HCT116 (cell line): Measurements from ENCODE around the gene MGAT4A. TPM values are rescaled to one million over a fixed set of nuclear protein-coding genes. Genes with fewer than 3 reads are reported as not detected.

Experiments
- ATAC-seq: fragments of 200-7000 bp; cut with Tn5 transposase; 2 replicates; pipeline ENCODE4 v1.9.1; 2020; ENCODE audit warnings: mild to moderate bottlenecking, moderate library complexity
- BruUV-seq: library from RNA; stranded (reverse); fragments of 400-500 nt; replicated peaks from 2 replicates; lab custom pipeline; 2021; lab: Mats Ljungman, UMichigan
- CTCF ChIA-PET: fragments of 300-600 bp; sonication (Branson Sonifier 250); formaldehyde crosslinking; loops from one replicate; lab custom pipeline; 2021; ENCODE audit warnings: antibody characterized with exemption; lab: Charles Lee
- POLR2A ChIA-PET: fragments of 300-600, 350-600 bp; sonication (Branson Sonifier 250); formaldehyde crosslinking; loops from one replicate; lab custom pipeline; 2021; ENCODE audit warnings: antibody characterized with exemption; lab: Charles Lee
- RAD21 ChIA-PET, 2 experiments: fragments of 300-600 bp; sonication (Branson Sonifier 250); formaldehyde crosslinking; loops; one replicate each; lab custom pipeline; 2023; ENCODE audit warnings: low total read pairs in 2 of 2; ENCODE audit not compliant: uncharacterized antibody in 2 of 2, unreplicated experiment in 2 of 2, low non-redundant PET in 1 of 2; lab: Charles Lee
- DNase-seq: peaks from one replicate; pipeline ENCODE4 v3.0.0-alpha.2; 2010; ENCODE audit warnings: low read depth, low spot score
- H2AFZ ChIP-seq: fragments of 200-600 bp; shearing (Covaris generic), sonication (generic); 2 replicates; pipeline ENCODE4 v1.6.1; 2017; ENCODE audit warnings: low read depth, mixed run types, mixed read lengths, antibody characterized with exemption, low read length; ENCODE audit not compliant: poor library complexity, severe bottlenecking
- H3K27ac ChIP-seq: 2 replicates; pipeline ENCODE4 v1.5.1; 2012; ENCODE audit warnings: low read depth, low read length
- H3K27me3 ChIP-seq: fragments of 200-600 bp; sonication (generic); 2 replicates; pipeline ENCODE4 v1.6.1; 2016; ENCODE audit warnings: mixed run types, low read length, mixed read lengths; ENCODE audit not compliant: insufficient read depth
- H3K36me3 ChIP-seq, 2 experiments: fragments of 200-500 bp in 1 of 2; fragments of 200-600 bp in 1 of 2; sonication (Bioruptor generic) in 1 of 2; sonication (generic) in 1 of 2; 2 replicates each; pipeline versions ENCODE4 v1.5.1 to v1.6.1; 2014 to 2016; ENCODE audit warnings: low read length in 2 of 2, inconsistent platforms in 1 of 2, mixed read lengths in 1 of 2, mixed run types in 1 of 2; ENCODE audit not compliant: insufficient read depth in 2 of 2, control insufficient read depth in 1 of 2
- H3K4me1 ChIP-seq, 2 experiments: fragments of 200-600 bp in 1 of 2; sonication (generic) in 1 of 2; 2 replicates each; pipeline versions ENCODE4 v1.5.1 to v1.6.1; 2012 to 2017; ENCODE audit warnings: low read length in 2 of 2, inconsistent platforms in 1 of 2, mild to moderate bottlenecking in 1 of 2, mixed read lengths in 1 of 2, mixed run types in 1 of 2, moderate library complexity in 1 of 2; ENCODE audit not compliant: insufficient read depth in 2 of 2, control insufficient read depth in 1 of 2
- H3K4me2 ChIP-seq: fragments of 200-600 bp; sonication (generic); 2 replicates; pipeline ENCODE4 v1.6.1; 2017; ENCODE audit warnings: mixed run types, low read length, mixed read lengths
- H3K4me3 ChIP-seq, 2 experiments: fragments of 200-600 bp in 1 of 2; sonication (generic) in 1 of 2; replicated peaks in 1 of 2; 2 replicates each; pipeline ENCODE4 v1.5.1; 2011 to 2016; ENCODE audit warnings: low read length in 2 of 2, control low read depth in 1 of 2, low read depth in 1 of 2, mild to moderate bottlenecking in 1 of 2, mixed read lengths in 1 of 2, mixed run types in 1 of 2
- H3K79me2 ChIP-seq: fragments of 200-600 bp; sonication (generic); 2 replicates; pipeline ENCODE4 v1.6.1; 2017; ENCODE audit warnings: mild to moderate bottlenecking, mixed run types, low read length, moderate library complexity, mixed read lengths; ENCODE audit not compliant: insufficient read depth
- H3K9ac ChIP-seq: fragments of 200-600 bp; sonication (generic); 2 replicates; pipeline ENCODE4 v1.6.1; 2016; ENCODE audit warnings: low read length, mixed read lengths
- H3K9me2 ChIP-seq: fragments of 200-600 bp; sonication (generic), shearing (Covaris generic); 2 replicates; pipeline ENCODE4 v1.6.1; 2017; ENCODE audit warnings: mixed run types, mild to moderate bottlenecking, moderate library complexity; ENCODE audit not compliant: insufficient read depth
- H3K9me3 ChIP-seq, 2 experiments: fragments of 200-500 bp in 1 of 2; fragments of 200-600 bp in 1 of 2; sonication (Bioruptor generic) in 1 of 2; sonication (generic) in 1 of 2; 2 replicates each; pipeline ENCODE4 v1.6.1; 2014 to 2017; ENCODE audit warnings: low read length in 2 of 2, mixed read lengths in 2 of 2, inconsistent platforms in 1 of 2, low read depth in 1 of 2, mild to moderate bottlenecking in 1 of 2, mixed run types in 1 of 2, moderate library complexity in 1 of 2; ENCODE audit not compliant: control insufficient read depth in 1 of 2, insufficient read depth in 1 of 2
- H4K20me1 ChIP-seq: fragments of 200-600 bp; sonication (generic), shearing (Covaris generic); 2 replicates; pipeline ENCODE4 v1.6.1; 2017; ENCODE audit warnings: mixed run types, mild to moderate bottlenecking, moderate library complexity; ENCODE audit not compliant: insufficient read depth
- CBX3 ChIP-seq: IDR thresholded peaks from 2 replicates; pipeline ENCODE4 v1.6.1; 2012; ENCODE audit warnings: low read depth
- CEBPB ChIP-seq: IDR thresholded peaks from 2 replicates; pipeline ENCODE4 v1.6.1; 2012; ENCODE audit warnings: low read depth
- ELF1 ChIP-seq: IDR thresholded peaks from 2 replicates; pipeline ENCODE4 v1.6.1; 2012; ENCODE audit warnings: low read depth, borderline replicate concordance
- EZH2phosphoT487 ChIP-seq: fragments of 200-600 bp; IDR thresholded peaks from 2 replicates; pipeline ENCODE4 v1.6.1; 2018; ENCODE audit warnings: antibody characterized with exemption, borderline replicate concordance
- FOSL1 ChIP-seq: IDR thresholded peaks from 2 replicates; pipeline ENCODE4 v1.6.1; 2012; ENCODE audit warnings: low read depth
- JUND ChIP-seq: IDR thresholded peaks from 2 replicates; pipeline ENCODE4 v1.6.1; 2012
- POLR2AphosphoS5 ChIP-seq: IDR thresholded peaks from 2 replicates; pipeline ENCODE4 v1.6.1; 2011; ENCODE audit warnings: mild to moderate bottlenecking, low read depth, low read length, moderate library complexity
- RAD21 ChIP-seq: IDR thresholded peaks from 2 replicates; pipeline ENCODE4 v1.6.1; 2012; ENCODE audit warnings: low read depth, mild to moderate bottlenecking
- SIN3A ChIP-seq: IDR thresholded peaks from 2 replicates; pipeline ENCODE4 v1.6.1; 2012; ENCODE audit warnings: low read depth
- SRF ChIP-seq: IDR thresholded peaks from 2 replicates; pipeline ENCODE4 v1.6.1; 2012; ENCODE audit warnings: low read depth
- TCF7L2 ChIP-seq: IDR thresholded peaks from 2 replicates; pipeline ENCODE4 v1.7.0; 2011; ENCODE audit warnings: borderline replicate concordance, inconsistent platforms; ENCODE audit not compliant: insufficient read depth, insufficient read length; ENCODE audit errors: extremely low read depth
- YY1 ChIP-seq: IDR thresholded peaks from 2 replicates; pipeline ENCODE4 v1.6.1; 2011; ENCODE audit warnings: low read length, low read depth, moderate library complexity, mild to moderate bottlenecking; ENCODE audit not compliant: insufficient replicate concordance; ENCODE audit errors: extremely low read depth
- ZFX ChIP-seq: fragments of 450-650 bp; IDR thresholded peaks from 2 replicates; pipeline ENCODE4 v1.6.1; 2017
- intact Hi-C: fragments of 100-400 bp; cut with micrococcal nuclease; formaldehyde crosslinking; loops from 2 replicates; pipeline ENCODE4 v1.10.0; 2022
- total RNA-seq: library from RNA; stranded (reverse); gene quantifications from one replicate; pipeline ENCODE4 v1.2.1, GENCODE V29; 2021; ENCODE audit not compliant: unreplicated experiment
- TF ChIP-seq, protein P1 (sequence below): IDR thresholded peaks from 2 replicates; pipeline ENCODE4 v1.6.1; 2012; ENCODE audit warnings: low read depth
- TF ChIP-seq, protein P2 (sequence below): IDR thresholded peaks from 2 replicates; pipeline ENCODE4 v1.6.1; 2011; ENCODE audit warnings: mild to moderate bottlenecking, low read length, moderate library complexity; ENCODE audit not compliant: insufficient replicate concordance; ENCODE audit errors: extremely low read depth
- TF ChIP-seq, protein P3 (sequence below): IDR thresholded peaks from 2 replicates; pipeline ENCODE4 v1.6.1; 2012
- TF ChIP-seq, protein P4 (sequence below): IDR thresholded peaks from 2 replicates; pipeline ENCODE4 v1.6.1; 2012

The MGAT4A gene
- total RNA-seq, 1 experiment from 2014 or later = 10.2 TPM

GRCh38 chr2:98772536-98772935 lies 41.6 kb upstream of the MGAT4A start (continued):
- TF ChIP-seq SIN3A = no peak
- TF ChIP-seq, protein P1, sequence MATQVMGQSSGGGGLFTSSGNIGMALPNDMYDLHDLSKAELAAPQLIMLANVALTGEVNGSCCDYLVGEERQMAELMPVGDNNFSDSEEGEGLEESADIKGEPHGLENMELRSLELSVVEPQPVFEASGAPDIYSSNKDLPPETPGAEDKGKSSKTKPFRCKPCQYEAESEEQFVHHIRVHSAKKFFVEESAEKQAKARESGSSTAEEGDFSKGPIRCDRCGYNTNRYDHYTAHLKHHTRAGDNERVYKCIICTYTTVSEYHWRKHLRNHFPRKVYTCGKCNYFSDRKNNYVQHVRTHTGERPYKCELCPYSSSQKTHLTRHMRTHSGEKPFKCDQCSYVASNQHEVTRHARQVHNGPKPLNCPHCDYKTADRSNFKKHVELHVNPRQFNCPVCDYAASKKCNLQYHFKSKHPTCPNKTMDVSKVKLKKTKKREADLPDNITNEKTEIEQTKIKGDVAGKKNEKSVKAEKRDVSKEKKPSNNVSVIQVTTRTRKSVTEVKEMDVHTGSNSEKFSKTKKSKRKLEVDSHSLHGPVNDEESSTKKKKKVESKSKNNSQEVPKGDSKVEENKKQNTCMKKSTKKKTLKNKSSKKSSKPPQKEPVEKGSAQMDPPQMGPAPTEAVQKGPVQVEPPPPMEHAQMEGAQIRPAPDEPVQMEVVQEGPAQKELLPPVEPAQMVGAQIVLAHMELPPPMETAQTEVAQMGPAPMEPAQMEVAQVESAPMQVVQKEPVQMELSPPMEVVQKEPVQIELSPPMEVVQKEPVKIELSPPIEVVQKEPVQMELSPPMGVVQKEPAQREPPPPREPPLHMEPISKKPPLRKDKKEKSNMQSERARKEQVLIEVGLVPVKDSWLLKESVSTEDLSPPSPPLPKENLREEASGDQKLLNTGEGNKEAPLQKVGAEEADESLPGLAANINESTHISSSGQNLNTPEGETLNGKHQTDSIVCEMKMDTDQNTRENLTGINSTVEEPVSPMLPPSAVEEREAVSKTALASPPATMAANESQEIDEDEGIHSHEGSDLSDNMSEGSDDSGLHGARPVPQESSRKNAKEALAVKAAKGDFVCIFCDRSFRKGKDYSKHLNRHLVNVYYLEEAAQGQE = no peak
- no peak for TF ChIP-seq EZH2phosphoT487
- no peak for TF ChIP-seq RAD21
- TF ChIP-seq SRF = no peak
- no peak for TF ChIP-seq YY1
- TF ChIP-seq CBX3 = no peak
- TF ChIP-seq CEBPB = no peak
- TF ChIP-seq FOSL1 = no peak
- no peak for TF ChIP-seq ZFX
- no peak for TF ChIP-seq TCF7L2
- TF ChIP-seq, all 23 proteins: peak for 0

DNA sequence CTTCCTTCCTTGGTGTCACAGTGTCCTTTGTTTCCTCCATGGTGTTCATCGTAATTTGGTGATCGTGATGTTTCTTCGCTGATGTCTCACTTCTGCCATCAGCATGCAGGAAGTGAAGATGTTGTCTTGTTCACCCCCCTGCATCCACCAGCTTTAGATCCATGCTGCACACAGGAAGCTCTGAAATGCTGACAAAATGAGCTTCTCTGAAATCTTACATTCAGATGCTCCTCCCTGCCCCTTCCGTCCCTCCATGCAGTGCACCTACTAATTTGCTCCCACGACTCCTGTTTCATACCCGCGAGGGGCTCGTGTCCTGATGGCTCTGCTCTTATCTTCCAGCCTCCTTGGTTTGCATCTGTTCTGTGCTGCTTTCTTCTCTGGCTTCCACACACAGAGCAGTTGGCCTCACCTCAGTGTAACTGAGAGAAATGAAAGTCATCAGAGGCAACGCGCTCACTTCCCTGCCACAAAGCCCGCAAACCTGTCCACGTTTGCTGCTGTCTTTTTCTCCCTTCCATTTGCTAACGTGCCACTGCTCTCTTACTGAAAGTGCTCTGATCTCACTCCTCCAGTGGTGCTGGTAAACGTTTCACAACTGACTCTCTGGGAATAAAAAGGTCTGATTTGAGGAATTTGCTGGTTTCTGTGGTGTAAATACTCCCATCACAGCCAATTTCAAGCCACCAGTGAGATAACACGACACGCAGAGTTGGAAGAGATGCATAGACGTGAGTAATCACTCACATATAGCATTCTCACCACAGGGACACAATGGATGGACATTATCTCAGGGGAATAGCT lies 41.0 kb upstream of the MGAT4A start:
- no peak overlapping the region for H3K4me3 ChIP-seq
- no peaks in the 10 kb centered on the region for H3K27me3 ChIP-seq
- no peak for ATAC-seq
- no peaks in the 10 kb centered on the region for H3K36me3 ChIP-seq
- H3K9me2 ChIP-seq = no peaks in the 10 kb centered on the region
- ChIA-PET RAD21 (no interaction called here), POLR2A (no interaction called here), CTCF (no interaction called here)
- H3K79me2 ChIP-seq = no peaks in the 10 kb centered on the region
- BruUV-seq = no TSS peak
- H3K9me3 ChIP-seq = no peaks in the 10 kb centered on the region
- no peak overlapping the region for H3K4me2 ChIP-seq
- no peak overlapping the region for H2AFZ ChIP-seq
- no peak overlapping the region for H3K27ac ChIP-seq
- no peaks in the 10 kb centered on the region for H4K20me1 ChIP-seq
- no peak overlapping the region for H3K9ac ChIP-seq
- intact Hi-C loops = no loop called here
- H3K4me1 ChIP-seq = peaks cover 0 to under 1% of the 10 kb centered on the region in 2 experiments; a peak in 2 of 4 replicates
- no peak for DNase-seq
- TF ChIP-seq ELF1 = no peak
- TF ChIP-seq YY1 = no peak
- TF ChIP-seq CEBPB = no peak
- TF ChIP-seq POLR2AphosphoS5 = no peak
- TF ChIP-seq JUND = no peak
- TF ChIP-seq FOSL1 = no peak
- TF ChIP-seq, protein P2, sequence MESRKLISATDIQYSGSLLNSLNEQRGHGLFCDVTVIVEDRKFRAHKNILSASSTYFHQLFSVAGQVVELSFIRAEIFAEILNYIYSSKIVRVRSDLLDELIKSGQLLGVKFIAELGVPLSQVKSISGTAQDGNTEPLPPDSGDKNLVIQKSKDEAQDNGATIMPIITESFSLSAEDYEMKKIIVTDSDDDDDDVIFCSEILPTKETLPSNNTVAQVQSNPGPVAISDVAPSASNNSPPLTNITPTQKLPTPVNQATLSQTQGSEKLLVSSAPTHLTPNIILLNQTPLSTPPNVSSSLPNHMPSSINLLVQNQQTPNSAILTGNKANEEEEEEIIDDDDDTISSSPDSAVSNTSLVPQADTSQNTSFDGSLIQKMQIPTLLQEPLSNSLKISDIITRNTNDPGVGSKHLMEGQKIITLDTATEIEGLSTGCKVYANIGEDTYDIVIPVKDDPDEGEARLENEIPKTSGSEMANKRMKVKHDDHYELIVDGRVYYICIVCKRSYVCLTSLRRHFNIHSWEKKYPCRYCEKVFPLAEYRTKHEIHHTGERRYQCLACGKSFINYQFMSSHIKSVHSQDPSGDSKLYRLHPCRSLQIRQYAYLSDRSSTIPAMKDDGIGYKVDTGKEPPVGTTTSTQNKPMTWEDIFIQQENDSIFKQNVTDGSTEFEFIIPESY = no peak
- TF ChIP-seq, protein P3, sequence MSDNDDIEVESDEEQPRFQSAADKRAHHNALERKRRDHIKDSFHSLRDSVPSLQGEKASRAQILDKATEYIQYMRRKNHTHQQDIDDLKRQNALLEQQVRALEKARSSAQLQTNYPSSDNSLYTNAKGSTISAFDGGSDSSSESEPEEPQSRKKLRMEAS = no peak
- TF ChIP-seq, protein P4, sequence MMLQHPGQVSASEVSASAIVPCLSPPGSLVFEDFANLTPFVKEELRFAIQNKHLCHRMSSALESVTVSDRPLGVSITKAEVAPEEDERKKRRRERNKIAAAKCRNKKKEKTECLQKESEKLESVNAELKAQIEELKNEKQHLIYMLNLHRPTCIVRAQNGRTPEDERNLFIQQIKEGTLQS = no peak
